DMS153 (cell line): Measurements from ENCODE around the gene GMDS.

Source experiments
- DNase-seq: peaks from one replicate; lab custom pipeline; 2025; lab: John Stamatoyannopoulos, UW

GMDS gene

GRCh38 chr6:1651362-1651761 is 594.0 kb downstream of the GMDS start:
- no peak for DNase-seq

GRCh38 chr6:1645466-1646185 is 599.8 kb downstream of the GMDS start:
- DNase-seq = no peak

- DNase-seq = no peak
Measured at GRCh38 chr6:1644516-1645060, 600.8 kb downstream of the GMDS start.

GRCh38 chr6:1643830-1644445 is 601.5 kb downstream of the GMDS start:
- no peak for DNase-seq

- DNase-seq = no peak
Measured at GRCh38 chr6:1643111-1643510, 602.3 kb downstream of the GMDS start.

GRCh38 chr6:1641343-1641885 is 604.0 kb downstream of the GMDS start:
- DNase-seq = no peak

- DNase-seq = no peak
Measured at GRCh38 chr6:1640476-1640875, 604.9 kb downstream of the GMDS start.

- no peak for DNase-seq
Measured at GRCh38 chr6:1639430-1639829, 606.0 kb downstream of the GMDS start.

GRCh38 chr6:1636971-1637871 is 608.2 kb downstream of the GMDS start:
- DNase-seq = no peak

GRCh38 chr6:1636272-1636825 is 609.1 kb downstream of the GMDS start:
- no peak for DNase-seq

GRCh38 chr6:1635305-1636010 is 609.9 kb downstream of the GMDS start:
- DNase-seq = no peak

- no peak for DNase-seq
Measured at GRCh38 chr6:1634081-1634480, 611.3 kb downstream of the GMDS start.

- DNase-seq = no peak
Measured at GRCh38 chr6:1633366-1634021, 611.9 kb downstream of the GMDS start.

- DNase-seq = no peak
Measured at GRCh38 chr6:1631251-1631650, 614.2 kb downstream of the GMDS start.

GRCh38 chr6:1630771-1631217 is 614.6 kb downstream of the GMDS start:
- DNase-seq = no peak

GRCh38 chr6:1630212-1630770 is 615.1 kb downstream of the GMDS start:
- DNase-seq = no peak

GRCh38 chr6:1629316-1629715 is 616.1 kb downstream of the GMDS start:
- DNase-seq = no peak

- DNase-seq = no peak
Measured at GRCh38 chr6:1627827-1628560, 617.4 kb downstream of the GMDS start.

- DNase-seq = no peak
Measured at GRCh38 chr6:1626481-1626880, 618.9 kb downstream of the GMDS start.
